Upper lobe of right lung (tissue), 1 donor: ENCODE results near the gene IL21R. TPM values are rescaled to one million over a fixed set of nuclear protein-coding genes. Genes with fewer than 3 reads are reported as not detected.

ENCODE experiments used
- ATAC-seq: fragments of 200-7000 bp; cut with Tn5 transposase; one replicate; pipeline ENCODE4 v1.9.1; 2020; ENCODE audit warnings: mild to moderate bottlenecking, moderate library complexity
- DNase-seq: peaks from one replicate; pipeline ENCODE4 v3.0.0-alpha.2; 2020
- H3K27ac ChIP-seq: fragments of 200-600 bp; one replicate; pipeline ENCODE4 v1.8.0; 2022
- H3K27me3 ChIP-seq: fragments of 200-600 bp; one replicate; pipeline ENCODE4 v1.8.0; 2022; ENCODE audit warnings: mild to moderate bottlenecking
- H3K36me3 ChIP-seq: fragments of 200-600 bp; one replicate; pipeline ENCODE4 v1.8.0; 2022
- H3K4me1 ChIP-seq: fragments of 200-600 bp; one replicate; pipeline ENCODE4 v1.8.0; 2022
- H3K4me3 ChIP-seq: fragments of 200-600 bp; one replicate; pipeline ENCODE4 v1.8.0; 2022; ENCODE audit warnings: mild to moderate bottlenecking
- H3K9me3 ChIP-seq: fragments of 200-600 bp; one replicate; pipeline ENCODE4 v1.8.0; 2022
- intact Hi-C: fragments of 100-400 bp; cut with DNase I; formaldehyde crosslinking; loops from one replicate; pipeline ENCODE4 v1.11.0; 2022
- total RNA-seq: library from RNA; stranded (reverse); fragmentation: NEBNext Ultra II Directional; extraction: Animal tissue kit (Norgen Biotek cat#: 25700); gene quantifications from one replicate; pipeline ENCODE4 v1.2.1, GENCODE V29; 2021
- TF ChIP-seq, protein P1 (sequence below): fragments of 200-600 bp; IDR thresholded peaks from one replicate; pipeline ENCODE4 v1.8.0; 2022; ENCODE audit warnings: antibody characterized with exemption
- donor health status: DM: no; HTN: yes; CAD: no; lungs with severe emphysema.

IL21R gene
- total RNA-seq, 1 donor from 2014 or later, result 3.9 TPM

GRCh38 chr16:27464626-27465482 is 62.9 kb downstream of the IL21R start:
- H3K27me3 ChIP-seq, result no peaks in the 10 kb centered on the region
- DNase-seq, result no peak
- no peak for ATAC-seq
- intact Hi-C loops, result no loop called here
- TF ChIP-seq, protein P1, sequence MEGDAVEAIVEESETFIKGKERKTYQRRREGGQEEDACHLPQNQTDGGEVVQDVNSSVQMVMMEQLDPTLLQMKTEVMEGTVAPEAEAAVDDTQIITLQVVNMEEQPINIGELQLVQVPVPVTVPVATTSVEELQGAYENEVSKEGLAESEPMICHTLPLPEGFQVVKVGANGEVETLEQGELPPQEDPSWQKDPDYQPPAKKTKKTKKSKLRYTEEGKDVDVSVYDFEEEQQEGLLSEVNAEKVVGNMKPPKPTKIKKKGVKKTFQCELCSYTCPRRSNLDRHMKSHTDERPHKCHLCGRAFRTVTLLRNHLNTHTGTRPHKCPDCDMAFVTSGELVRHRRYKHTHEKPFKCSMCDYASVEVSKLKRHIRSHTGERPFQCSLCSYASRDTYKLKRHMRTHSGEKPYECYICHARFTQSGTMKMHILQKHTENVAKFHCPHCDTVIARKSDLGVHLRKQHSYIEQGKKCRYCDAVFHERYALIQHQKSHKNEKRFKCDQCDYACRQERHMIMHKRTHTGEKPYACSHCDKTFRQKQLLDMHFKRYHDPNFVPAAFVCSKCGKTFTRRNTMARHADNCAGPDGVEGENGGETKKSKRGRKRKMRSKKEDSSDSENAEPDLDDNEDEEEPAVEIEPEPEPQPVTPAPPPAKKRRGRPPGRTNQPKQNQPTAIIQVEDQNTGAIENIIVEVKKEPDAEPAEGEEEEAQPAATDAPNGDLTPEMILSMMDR, result no peak
- H3K27ac ChIP-seq, result no peak overlapping the region
- peaks cover 94% of the 10 kb centered on the region for H3K36me3 ChIP-seq
- H3K4me3 ChIP-seq, result no peak overlapping the region
- H3K9me3 ChIP-seq, result no peaks in the 10 kb centered on the region
- no peaks in the 10 kb centered on the region for H3K4me1 ChIP-seq

DNA sequence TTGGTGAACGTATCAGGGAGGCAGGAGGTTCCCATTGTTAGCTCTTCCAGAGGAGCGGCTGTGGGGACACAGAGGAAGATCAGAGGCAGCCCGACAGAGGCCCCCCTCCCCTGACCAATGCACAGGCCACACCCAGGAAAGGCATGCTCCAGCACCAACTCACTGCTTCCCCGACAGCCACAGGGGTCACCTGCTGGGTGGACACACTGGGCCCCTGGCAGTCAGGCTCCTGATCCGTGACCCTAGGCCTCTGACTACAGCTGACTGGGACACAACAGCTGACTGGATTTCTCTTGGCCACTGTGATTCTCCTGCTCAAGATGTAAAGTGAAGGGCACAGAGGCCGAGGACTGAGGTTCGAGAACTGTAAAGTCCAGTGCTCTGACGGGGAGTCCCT is 63.5 kb downstream of the IL21R start:
- Histone ChIP-seq H3K27ac (no peak overlapping the region), H3K4me3 (no peak overlapping the region), H3K9me3 (no peaks in the 10 kb centered on the region), H3K4me1 (no peaks in the 10 kb centered on the region), H3K27me3 (no peaks in the 10 kb centered on the region), H3K36me3 (peaks cover 94% of the 10 kb centered on the region)
- ATAC-seq (no peak), DNase-seq (no peak)
- intact Hi-C loops, result no loop called here
- TF ChIP-seq, protein P1, result no peak

GRCh38 chr16:27468941-27469531 is 67.1 kb downstream of the IL21R start:
- DNase-seq (no peak), ATAC-seq (no peak)
- Histone ChIP-seq H3K27me3 (no peaks in the 10 kb centered on the region), H3K9me3 (no peaks in the 10 kb centered on the region), H3K4me1 (no peaks in the 10 kb centered on the region), H3K4me3 (no peak overlapping the region), H3K27ac (no peak overlapping the region), H3K36me3 (peaks cover 95% of the 10 kb centered on the region)
- intact Hi-C loops, result no loop called here
- TF ChIP-seq, protein P1, result no peak

DNA sequence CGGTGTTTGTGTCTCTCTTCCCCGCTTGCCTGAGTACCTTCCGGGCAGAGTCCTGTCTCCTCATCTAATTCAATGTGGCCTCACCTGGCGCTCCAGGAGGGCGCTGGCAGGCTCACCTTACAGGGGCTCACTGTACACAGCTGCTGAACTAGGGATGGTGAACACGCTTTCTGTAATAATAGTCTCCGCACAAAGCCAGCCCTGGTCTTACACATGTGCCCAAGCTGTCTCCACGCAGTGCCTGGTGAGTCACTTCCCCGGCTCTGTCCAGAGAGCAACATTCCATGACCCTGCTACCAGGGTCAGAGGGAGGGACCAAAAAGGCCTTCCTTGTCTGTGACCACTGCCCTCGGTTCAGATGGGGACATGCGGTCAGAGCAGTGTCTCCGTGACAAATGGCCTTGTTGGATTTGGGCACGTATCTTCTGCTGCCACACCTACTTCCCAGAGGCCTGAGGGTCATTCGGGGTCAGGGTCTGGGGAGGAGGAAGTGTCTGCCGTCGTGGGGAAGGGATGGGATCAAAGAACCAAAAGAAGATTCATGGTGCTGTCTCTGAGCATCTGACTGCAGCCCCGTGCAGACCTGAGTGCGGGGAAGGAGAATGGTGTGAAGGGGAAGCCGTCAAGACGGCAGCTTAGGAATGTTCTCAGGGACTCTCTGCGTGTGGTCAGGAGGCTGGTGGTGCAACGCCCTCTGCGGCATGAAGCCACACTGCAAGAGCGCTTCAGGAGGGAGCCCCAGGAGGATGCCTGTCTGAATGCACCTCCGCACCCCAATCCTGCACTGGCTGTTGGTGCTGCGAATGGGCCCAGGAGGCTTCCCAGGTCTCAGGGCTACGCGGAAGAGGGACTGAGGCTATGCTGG is 68.8 kb downstream of the IL21R start:
- TF ChIP-seq, protein P1, result no peak
- no peaks in the 10 kb centered on the region for H3K27me3 ChIP-seq
- H3K4me3 ChIP-seq, result no peak overlapping the region
- H3K36me3 ChIP-seq, result peaks cover 95% of the 10 kb centered on the region
- intact Hi-C loops, result no loop called here
- no peaks in the 10 kb centered on the region for H3K9me3 ChIP-seq
- no peaks in the 10 kb centered on the region for H3K4me1 ChIP-seq
- ATAC-seq (peak; percentile 82), DNase-seq (no peak)
- no peak overlapping the region for H3K27ac ChIP-seq

- Histone ChIP-seq H3K27me3 (no peaks in the 10 kb centered on the region), H3K36me3 (peaks cover 97% of the 10 kb centered on the region), H3K4me3 (no peak overlapping the region), H3K9me3 (no peaks in the 10 kb centered on the region), H3K4me1 (no peaks in the 10 kb centered on the region), H3K27ac (no peak overlapping the region)
- no peak for DNase-seq
- TF ChIP-seq, protein P1, result no peak
- no peak for ATAC-seq
- intact Hi-C loops, result no loop called here
Observed at GRCh38 chr16:27471661-27472060, 69.7 kb downstream of the IL21R start.
